Bronchial epithelial cell (primary cell): ENCODE measurements around the gene GARIN1A. TPM values are rescaled to one million over a fixed set of nuclear protein-coding genes. Genes with fewer than 3 reads are reported as not detected.

Source experiments
- DNase-seq: peaks from one replicate; pipeline ENCODE4 v3.0.0-alpha.2; 2010; ENCODE audit warnings: low read depth
- FAIRE-seq: peaks from 2 replicates; lab custom pipeline; 2011; peaks lifted over from hg19 to GRCh38; lab: Jason Lieb, UNC
- H3K27me3 ChIP-seq: 2 replicates; pipeline ENCODE4 v1.5.1; 2011; ENCODE audit warnings: low read length; ENCODE audit not compliant: control insufficient read depth, insufficient read depth
- H3K36me3 ChIP-seq: 2 replicates; pipeline ENCODE4 v1.5.1; 2011; ENCODE audit warnings: low read length; ENCODE audit not compliant: control insufficient read depth, insufficient read depth
- H3K4me3 ChIP-seq: 2 replicates; pipeline ENCODE4 v1.5.1; 2011; ENCODE audit warnings: mild to moderate bottlenecking, low read depth, low read length, control low read depth
- total RNA-seq: library from RNA; depleted of rRNA; stranded (reverse); fragments of >200 nt; gene quantifications from 2 replicates; pipeline ENCODE4 v1.2.1, GENCODE V29; 2014
- TF ChIP-seq, protein P1 (sequence below): IDR thresholded peaks from 2 replicates; pipeline ENCODE4 v1.5.1; 2011; ENCODE audit warnings: mild to moderate bottlenecking, moderate library complexity, low read length, control low read depth, inconsistent platforms; ENCODE audit not compliant: insufficient read depth, severe bottlenecking

The GARIN1A gene
- total RNA-seq, 1 donor from 2014 or later, result under 0.01 TPM

DNA sequence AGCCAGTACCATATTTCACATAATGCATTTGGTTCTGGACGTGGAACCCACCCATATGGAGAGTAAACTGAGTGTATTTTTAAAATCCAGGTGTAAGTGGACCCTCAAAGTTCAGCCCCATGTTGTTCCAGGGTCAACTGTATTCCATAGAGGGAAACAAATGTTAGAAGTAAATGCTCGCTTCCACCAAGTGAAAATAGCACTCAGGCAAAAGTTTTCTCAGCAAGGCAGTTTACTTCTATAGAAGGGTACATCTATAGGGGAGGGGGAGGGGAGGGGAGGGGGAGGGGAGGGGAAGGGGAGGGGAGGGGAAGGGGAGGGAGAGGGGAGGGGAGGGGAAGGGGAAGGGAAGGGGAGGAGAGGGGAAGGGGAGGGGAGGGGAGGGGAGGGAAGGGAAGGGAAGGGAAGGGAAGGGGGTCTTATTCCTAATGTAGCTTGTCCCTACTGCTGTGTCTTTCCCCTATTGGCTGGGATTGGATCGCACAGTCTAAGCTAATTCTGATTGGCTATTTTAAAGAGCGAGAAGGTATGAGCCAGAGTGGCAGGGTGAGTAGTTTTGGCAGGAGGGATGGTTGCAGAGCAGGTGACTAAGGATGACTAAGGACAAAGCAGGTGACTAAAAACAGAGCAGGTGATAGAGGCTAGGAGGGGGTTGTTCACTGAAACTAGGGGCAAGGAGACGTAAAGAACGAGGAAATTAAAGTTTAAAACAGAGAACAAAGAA lies 29.1 kb downstream of the GARIN1A start:
- no peaks in the 10 kb centered on the region for H3K36me3 ChIP-seq
- H3K4me3 ChIP-seq, result no peak overlapping the region
- no peak for FAIRE-seq
- TF ChIP-seq, protein P1, sequence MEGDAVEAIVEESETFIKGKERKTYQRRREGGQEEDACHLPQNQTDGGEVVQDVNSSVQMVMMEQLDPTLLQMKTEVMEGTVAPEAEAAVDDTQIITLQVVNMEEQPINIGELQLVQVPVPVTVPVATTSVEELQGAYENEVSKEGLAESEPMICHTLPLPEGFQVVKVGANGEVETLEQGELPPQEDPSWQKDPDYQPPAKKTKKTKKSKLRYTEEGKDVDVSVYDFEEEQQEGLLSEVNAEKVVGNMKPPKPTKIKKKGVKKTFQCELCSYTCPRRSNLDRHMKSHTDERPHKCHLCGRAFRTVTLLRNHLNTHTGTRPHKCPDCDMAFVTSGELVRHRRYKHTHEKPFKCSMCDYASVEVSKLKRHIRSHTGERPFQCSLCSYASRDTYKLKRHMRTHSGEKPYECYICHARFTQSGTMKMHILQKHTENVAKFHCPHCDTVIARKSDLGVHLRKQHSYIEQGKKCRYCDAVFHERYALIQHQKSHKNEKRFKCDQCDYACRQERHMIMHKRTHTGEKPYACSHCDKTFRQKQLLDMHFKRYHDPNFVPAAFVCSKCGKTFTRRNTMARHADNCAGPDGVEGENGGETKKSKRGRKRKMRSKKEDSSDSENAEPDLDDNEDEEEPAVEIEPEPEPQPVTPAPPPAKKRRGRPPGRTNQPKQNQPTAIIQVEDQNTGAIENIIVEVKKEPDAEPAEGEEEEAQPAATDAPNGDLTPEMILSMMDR, result no peak
- peaks cover 5% of the 10 kb centered on the region for H3K27me3 ChIP-seq
- peak; percentile 74 for DNase-seq

DNA sequence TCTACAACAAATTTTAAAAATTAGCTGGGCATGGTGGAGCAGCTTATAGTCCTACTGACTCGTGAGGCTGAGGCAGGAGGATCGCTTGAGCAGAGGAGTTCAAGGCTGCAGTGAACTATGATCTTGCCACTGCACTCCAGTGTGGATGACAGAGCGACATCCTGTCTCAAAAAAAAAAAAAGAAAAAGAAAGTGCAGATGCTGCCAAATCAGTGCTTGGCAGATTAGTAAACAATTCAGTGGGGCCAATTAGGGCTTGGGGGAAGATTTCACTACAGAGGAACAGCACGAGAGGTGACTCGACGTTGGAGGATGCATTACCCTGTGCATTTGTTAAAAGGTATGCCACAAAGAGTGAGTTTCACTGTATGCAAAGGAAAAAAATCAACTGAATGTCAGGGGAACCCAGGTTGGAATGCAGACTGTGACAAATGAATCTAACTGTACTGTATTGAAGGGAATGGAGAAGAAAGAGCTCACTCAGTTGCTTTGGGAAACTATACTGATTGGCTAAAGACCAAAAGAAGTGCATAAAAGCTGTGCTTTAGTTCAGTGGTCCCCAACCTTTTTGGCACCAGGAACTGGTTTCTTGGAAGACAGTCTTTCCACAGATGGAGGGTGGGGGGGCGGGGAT lies 31.6 kb downstream of the GARIN1A start:
- DNase-seq (peak; percentile 52), FAIRE-seq (no peak)
- H3K27me3 ChIP-seq, result no peaks in the 10 kb centered on the region
- H3K4me3 ChIP-seq, result no peak overlapping the region
- no peaks in the 10 kb centered on the region for H3K36me3 ChIP-seq
- TF ChIP-seq, protein P1, result no peak

DNA sequence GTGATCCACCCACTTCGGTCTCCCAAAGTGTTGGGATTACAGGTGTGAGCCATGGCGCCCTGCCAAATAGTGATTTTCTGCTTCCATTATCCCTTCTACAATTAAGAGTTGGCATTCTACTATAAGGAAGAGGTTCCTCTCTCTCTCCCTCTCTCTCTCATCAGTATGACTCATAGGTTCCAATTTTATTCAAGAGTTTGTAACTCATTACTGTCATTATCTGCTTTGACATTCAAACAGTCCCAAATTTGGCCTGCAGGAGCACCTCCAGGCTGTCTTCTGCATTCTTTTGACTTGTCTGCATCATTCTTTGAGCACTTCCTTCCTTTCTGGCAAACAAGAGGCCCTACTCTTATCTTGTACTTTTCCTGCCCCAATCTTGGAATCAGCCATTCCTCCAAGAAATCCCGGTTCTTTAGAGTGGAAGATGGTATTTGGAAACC lies 33.8 kb downstream of the GARIN1A start:
- no peaks in the 10 kb centered on the region for H3K27me3 ChIP-seq
- TF ChIP-seq, protein P1, result no peak
- H3K4me3 ChIP-seq, result no peak overlapping the region
- no peaks in the 10 kb centered on the region for H3K36me3 ChIP-seq
- FAIRE-seq, result no peak
- peak; percentile 35 for DNase-seq

DNA sequence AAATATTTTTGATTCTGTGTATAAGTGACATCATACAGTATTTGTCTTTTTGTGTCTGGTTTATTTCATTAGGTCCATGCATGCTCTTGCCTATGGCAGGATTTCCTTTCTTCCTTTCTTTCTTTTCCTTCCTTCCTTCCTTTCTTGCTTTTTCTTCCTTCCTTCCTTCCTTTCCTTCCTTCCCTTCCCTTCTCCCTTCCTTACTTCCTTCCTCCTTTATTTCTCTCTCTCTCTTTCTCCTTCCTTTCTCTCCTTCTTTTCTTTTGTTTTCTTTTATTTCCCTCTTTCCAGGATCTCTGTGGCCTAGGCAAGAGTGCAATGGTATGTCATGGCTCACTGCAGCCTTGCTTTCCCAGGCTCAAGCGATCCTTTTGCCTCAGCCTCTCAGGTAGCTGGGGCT lies 35.7 kb downstream of the GARIN1A start:
- no peak overlapping the region for H3K4me3 ChIP-seq
- no peak for FAIRE-seq
- DNase-seq, result no peak
- TF ChIP-seq, protein P1, result no peak
- H3K36me3 ChIP-seq, result no peaks in the 10 kb centered on the region
- no peaks in the 10 kb centered on the region for H3K27me3 ChIP-seq

DNA sequence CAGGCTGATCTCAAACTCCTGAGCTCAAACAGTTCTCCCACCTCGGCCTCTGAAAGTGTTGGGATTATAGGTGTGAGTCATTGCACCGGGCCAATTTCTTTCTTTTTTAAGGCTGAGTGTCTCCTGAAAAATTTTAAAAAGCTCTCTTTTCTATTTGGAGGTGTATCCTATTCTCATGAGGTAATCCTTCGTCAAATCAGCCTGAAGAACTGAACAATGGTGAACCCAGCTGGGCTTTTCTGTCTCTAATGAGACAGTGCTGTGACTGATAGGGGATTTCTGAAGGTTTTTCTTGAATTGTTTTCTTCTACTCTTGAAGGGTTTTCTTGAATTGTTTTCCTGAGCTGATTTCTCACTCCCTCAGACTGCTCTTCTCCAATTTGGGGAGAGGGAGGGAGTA lies 36.1 kb downstream of the GARIN1A start:
- FAIRE-seq, result no peak
- no peaks in the 10 kb centered on the region for H3K36me3 ChIP-seq
- TF ChIP-seq, protein P1, result no peak
- H3K27me3 ChIP-seq, result no peaks in the 10 kb centered on the region
- H3K4me3 ChIP-seq, result no peak overlapping the region
- DNase-seq, result no peak

DNA sequence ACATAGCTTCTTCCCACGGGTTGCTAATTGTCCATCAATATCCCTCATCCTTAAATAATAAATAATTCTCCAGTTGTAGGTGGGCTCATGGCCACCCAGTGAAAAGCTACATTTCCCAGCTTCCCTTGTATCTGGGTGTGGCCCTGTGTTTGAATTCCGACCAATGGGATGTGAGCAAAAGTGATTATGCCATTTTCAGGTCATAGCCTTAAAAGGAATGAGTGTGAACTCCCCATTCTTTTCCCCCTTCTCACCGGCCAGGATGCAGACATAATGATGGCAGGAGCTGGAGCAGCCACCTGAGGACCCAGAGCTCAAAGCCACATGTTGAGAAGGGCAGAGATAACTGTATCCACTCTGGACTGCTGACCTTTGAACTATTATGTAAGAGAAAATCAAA lies 36.7 kb downstream of the GARIN1A start:
- no peaks in the 10 kb centered on the region for H3K27me3 ChIP-seq
- TF ChIP-seq, protein P1, result no peak
- no peak overlapping the region for H3K4me3 ChIP-seq
- DNase-seq (no peak), FAIRE-seq (no peak)
- no peaks in the 10 kb centered on the region for H3K36me3 ChIP-seq
